ENCODE data around the gene GOLGA8G.
"Not testable (repeated sequence)": the region's sequence is repeated elsewhere in the genome, so short reads cannot be mapped to it uniquely, and the experiment has no call there.

The GOLGA8G gene, protein sequence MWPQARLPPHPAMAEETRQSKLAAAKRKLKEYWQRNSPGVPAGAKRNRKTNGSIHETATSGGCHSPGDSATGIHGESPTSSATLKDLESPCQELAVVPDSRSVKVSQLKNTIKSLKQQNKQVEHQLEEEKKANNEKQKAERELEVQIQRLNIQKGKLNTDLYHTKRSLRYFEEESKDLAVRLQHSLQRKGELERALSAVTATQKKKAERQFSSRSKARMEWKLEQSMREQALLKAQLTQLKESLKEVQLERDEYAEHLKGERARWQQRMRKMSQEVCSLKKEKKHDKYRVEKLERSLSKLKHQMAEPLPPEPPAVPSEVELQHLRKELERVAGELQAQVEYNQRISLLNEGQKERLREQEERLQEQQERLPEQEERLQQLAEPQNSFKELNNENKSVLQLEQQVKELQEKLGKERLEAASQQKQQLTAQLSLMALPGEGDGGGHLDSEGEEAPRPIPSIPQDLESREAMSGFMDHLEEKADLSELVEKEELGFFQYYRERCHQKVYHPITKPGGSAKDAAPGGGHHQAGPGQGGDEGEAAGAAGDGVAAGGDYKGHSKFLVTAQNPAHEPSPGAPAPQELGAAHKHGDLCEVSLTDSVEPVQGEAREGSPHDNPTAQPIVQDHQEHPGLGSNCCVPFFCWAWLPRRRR

GRCh38 chr15:28532954-28533353, at the start of gene GOLGA8G:
Gene GOLGA8G (minus strand): TSS chr15:28532971. CDS start chr15:28532909, 62 bp downstream.
- DNase-seq (ENCODE audit: low spot score) = not testable (repeated sequence)

GRCh38 chr15:28573351-28573750, 40.6 kb upstream of the GOLGA8G start:
- not testable (repeated sequence) for DNase-seq (ENCODE audit: low spot score)

- DNase-seq (ENCODE audit: low spot score) = not testable (repeated sequence)
Observed at GRCh38 chr15:28553268-28553667, 20.5 kb upstream of the GOLGA8G start, which contains the start of gene GOLGA6L25. Gene GOLGA6L25 (plus strand): TSS chr15:28553568. CDS start chr15:28553629, 61 bp downstream.

- not testable (repeated sequence) for DNase-seq (ENCODE audit: low spot score)
Observed at GRCh38 chr15:28515208-28515607, 17.6 kb downstream of the GOLGA8G start.

DNA sequence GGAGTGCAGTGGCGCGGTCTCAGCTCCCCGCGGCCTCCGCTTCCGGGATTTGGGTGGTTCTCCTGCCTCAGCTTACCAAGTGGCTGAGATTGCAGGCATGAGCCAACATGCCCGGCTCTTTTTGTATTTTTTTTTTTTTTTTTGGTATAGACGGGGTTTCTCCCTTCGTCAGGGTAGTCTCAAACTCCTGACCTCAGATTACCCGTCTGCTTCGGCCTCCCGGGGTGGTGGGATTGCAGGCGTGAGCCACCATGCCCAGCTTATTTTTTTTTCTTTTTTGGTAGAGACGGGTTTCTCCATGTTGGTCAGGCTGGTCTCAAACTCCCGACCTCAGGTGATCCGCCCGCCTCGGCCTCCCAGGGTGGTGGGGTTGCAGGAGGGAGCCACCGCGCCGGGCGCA, 18.6 kb downstream of the GOLGA8G start:
- not testable (repeated sequence) for DNase-seq (ENCODE audit: low spot score)

- DNase-seq (ENCODE audit: low spot score) = not testable (repeated sequence)
Observed at GRCh38 chr15:28508217-28508889, 24.4 kb downstream of the GOLGA8G start.

DNA sequence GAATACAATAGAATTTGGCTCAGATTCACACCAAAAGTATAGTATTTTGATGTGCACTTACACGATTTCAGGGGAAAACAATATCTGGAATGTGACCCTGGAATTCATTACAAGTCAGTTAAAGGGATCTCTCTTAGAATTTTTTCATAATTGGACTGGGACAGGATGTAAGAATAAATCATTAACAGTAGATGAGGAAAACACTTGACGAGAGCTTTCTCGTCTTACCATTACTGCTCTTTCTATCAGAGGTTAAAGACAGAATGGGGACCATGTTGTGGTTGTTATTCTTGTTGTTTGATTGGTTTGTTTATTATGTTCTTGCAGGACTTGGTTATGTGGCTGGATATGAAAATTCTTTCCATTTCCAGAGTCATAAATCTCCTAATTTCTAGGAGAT, 51.4 kb downstream of the GOLGA8G start:
- not testable (repeated sequence) for DNase-seq (ENCODE audit: low spot score)

Data from cerebellar cortex (tissue), 1 donor.